Activated CD8-positive, alpha-beta memory T cell treated with anti-CD3 and anti-CD28 coated beads, Interleukin-2, amount 50 U/mL, for 24 hours (primary cell): ENCODE measurements around the gene ATP11C.
"Not testable (repeated sequence)": the region's sequence is repeated elsewhere in the genome, so short reads cannot be mapped to it uniquely, and the experiment has no call there.

Experiments used
- DNase-seq: peaks from one replicate; pipeline ENCODE4 v3.0.0-alpha.2; 2020; ENCODE audit errors: extremely low read depth

Gene ATP11C

DNA sequence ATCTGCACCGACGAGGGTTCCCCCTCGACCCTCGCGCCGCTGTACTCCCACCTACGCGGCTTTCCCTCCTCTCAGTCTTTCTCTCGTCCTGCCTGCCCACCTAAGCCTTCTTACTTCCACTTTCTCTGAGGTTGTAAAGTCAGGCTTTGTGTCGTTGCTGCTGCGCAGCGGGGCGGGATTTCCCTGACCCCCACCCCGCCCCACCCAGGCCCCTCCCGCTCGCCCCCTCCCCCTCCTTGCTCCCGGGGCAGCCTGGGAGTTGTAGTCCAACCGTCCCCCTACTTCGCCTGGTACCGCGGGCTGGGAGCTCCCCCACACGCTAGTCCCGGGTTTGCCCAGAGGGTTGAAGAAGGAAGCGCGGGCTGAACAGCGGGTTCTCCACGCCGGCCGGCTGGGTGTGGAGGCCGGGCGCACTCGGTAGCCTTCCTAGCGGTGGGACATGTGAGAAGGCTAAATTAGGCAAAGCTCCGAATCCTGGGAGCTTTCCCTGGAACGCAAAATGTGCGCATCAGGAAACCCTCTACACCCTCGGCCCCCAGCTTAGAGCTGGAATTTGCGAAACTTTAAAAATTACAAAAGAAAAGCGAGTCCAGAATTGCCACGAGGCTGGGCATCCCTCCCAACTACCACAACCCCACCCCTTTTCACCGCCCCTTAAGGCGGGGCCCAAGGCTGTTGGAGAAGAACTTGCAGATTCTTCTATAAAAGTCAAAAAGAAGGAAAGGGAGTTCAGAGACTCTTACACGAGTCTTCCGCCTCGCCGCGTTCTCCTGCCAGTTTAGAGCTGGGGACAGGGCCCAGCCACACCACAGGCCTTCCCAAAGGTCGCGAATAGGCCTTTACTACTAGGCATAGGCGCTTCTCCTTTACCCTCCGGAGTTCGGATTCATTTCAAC is at the start of gene ATP11C:
Gene ATP11C, minus strand, starts transcription at position 153 of the 896 bp plus-strand sequence. CDS start 1,011 bp downstream, outside the sequence.
- peak; percentile 56 for DNase-seq

DNA sequence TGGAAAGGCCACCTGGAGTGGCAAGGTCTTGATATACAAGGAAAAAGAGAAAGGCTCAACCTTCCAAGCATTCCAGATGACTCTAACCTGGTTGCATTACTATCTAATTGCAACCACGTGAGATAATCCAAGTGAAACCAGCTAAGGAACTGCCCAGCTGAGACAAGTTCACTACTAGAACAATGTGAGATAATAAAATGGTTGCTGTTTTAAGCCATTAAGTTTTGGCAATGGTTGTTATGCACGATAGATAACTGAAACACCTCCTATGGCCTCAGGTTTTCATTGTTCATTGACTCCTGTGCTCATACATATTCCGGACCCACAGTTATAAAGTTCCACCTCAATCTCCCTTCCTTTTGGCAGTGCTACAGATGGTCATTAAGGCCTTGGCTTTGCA is 41.6 kb upstream of the ATP11C start:
- DNase-seq, result no peak

DNA sequence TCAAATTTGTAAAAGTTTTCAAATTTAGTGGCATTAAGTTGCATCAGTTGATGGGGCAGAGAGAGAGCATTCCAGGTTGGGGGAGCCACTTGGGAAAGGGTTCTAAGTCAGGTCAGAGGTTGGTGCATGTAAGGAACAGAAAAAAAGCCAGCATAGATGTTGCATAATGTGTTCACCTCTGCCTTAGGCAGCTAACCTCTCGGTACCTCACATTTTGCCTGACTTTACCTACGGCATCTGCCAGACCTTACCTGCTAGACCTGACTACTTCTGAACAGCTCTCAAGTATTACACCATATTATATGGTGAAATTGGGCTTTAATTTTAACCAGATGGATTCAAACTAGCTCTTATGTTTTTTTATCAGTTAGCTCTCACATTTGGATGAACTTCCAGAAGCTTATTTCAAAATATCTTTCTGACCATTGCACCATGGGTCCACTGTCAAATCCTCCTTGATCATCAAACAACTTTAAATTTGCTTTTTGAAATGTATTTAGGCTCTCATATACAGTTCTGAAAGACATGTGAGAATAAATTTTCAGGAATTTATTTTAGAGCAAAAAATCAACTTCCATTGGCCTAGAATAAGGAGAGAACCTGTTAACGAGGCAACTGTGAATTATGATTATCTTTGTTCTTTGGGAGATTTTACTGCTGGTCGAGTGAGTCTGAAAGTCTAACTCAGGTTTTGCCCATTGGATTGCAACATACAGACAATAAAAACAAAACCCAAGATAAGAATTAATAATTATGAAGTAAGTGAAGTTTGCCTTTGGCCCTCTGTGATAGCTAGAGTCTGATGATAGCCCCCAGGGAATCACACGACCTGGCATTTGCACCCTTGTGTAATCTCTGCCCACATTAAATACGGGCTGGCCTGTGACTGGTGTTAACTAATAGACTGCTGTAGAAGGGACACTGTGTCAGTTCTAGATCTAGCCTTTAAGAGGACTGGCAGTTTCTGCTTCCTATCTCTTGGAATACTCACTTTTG is 40.1 kb upstream of the ATP11C start:
- DNase-seq, result no peak

DNA sequence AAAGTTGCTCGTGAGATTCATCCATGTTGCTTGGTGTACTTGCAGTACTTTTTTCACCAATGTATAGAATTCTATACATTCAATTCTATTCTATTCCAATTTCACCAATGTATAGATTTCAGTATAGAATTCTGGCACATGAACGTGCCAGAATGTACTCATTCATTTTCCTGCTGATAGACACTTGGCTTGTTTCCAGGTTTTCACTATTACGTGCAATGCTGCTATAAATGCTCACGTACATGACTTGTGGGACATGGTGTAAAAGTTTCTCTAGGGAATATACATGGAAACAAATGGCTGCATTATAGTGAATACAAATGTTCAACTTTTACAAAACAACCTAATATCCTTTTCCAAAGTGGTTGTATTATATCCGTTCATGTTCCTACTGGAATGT is 39.3 kb upstream of the ATP11C start:
- DNase-seq, result no peak

DNA sequence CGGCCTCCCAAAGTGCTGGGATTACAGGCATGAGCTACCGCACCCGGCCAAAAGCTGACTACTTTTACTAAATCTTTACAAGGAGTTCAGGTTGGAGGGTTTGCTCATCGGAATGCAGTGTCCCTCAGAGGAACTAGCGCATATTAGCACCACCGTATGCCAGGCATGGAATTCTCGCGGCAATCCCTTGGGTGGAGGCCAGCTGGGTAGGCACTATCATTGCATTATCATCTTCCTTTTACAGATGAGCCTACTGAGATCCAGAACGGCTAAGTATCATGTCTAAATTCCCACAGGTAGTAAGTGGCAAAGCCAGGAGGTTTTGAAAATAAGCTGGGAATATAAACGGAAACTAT is 38.5 kb upstream of the ATP11C start:
- DNase-seq, result no peak

DNA sequence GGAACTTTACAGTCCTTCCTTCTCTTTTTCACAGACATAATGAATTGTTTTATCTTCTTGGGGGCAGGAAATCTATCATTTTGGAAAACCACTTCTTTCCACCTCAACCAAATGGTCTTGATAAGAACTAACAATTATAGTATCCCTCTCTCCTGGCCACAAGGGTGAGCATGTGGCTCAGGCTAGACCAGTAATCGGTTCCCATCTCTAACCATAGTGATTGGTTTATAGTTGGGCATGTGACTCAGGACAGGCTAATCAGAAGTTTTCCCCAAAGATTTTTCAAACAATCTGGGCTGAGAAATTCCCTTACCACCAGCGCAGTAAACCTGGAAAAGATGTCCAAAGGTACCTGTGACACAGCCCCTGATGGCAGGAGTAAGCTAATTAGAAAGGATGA is 36.4 kb upstream of the ATP11C start:
- DNase-seq, result no peak

DNA sequence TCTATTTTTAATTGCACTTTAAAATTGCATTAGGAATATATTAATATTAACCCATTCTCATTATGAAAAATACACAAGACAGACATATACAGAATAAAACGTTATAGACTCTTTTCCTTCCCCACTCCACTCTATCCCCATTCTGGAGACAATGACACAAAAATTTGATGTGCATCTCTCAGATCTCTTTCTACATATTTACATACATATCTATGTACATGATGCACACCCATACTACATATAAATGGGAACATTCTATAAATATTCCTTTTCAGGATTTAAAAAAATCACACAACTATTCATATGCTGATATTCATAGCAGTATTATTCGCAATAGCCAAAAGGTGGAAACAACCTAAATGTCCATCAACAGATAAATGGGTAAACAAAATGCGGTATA is 34.9 kb upstream of the ATP11C start:
- no peak for DNase-seq

DNA sequence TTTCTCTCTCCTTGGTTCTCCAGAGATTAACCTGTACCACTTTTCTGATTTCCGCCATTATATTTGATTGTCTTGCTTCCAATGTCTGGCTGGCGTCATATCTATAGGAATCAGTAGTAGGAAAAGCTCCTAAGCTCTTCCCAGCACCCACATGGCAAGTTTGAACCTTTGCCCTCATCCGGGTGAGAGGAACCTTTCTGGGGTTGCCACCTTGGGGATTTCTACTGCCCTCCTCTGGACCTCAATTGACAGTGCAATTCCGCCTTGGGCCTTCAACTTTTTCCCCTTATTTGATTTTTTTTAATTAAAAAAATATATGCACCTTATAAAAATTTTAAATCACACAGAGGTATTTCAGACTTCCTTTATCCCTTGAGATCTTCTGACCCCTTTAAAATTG is 34.4 kb upstream of the ATP11C start:
- no peak for DNase-seq

DNA sequence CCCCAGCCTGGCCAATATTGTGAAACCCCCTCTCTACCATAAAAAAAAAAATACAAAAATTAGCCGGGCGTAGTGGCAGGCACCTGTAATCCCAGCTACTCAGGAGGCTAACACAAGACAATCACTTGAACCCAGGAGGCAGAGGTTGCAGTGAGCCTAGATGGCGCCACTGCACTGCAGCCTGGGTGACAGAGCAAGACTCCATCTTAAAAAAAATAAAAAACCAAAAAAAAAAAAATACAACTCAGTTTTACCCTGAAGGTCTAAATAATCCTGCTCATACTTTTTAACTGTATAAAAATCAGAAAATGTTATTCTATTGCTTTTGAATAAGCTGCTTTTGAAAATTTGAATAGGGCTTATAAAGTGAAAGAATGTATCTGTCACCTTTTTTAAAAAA is 33.3 kb upstream of the ATP11C start:
- not testable (repeated sequence) for DNase-seq

DNA sequence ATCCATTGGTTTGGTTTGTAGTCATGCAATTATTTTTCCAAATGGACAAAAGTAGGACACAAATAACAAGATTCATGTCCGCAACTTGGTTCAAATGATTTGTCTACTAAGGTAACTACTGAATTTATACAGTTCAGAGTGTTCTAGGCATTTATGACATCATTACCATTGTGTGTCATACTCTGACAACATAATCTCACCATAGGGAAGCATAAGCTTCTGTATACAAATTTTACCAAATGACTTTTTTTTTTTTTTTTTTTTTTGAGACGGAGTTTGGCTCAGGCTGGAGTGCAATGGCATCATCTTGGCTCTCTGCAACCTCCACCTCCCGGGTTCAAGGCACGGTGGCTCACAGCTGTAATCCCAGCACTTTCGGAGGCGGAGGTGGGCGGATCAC is 32.6 kb upstream of the ATP11C start, which contains the start of gene CXorf66:
Gene CXorf66, minus strand, starts transcription at position 101 of the 400 bp plus-strand sequence. Its CDS starts 25 bp downstream, at position 76.
- no peak for DNase-seq

DNA sequence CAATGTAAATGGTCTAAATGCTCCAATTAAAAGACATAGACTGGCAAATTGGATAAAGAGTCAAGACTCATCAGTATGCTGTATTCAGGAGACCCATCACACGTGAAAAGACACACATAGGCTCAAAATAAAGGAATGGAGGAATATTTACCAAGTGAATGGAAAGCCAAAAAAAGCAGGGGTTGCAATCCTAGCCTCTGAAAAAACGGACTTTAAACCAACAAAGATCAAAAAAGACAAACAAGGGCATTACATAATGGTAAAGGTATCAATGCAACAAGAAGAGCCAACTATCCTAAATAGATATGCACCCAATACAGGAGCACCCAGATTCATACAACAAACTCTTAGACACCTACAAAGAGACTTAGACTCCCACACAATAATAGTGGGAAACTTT is 28.2 kb upstream of the ATP11C start:
- DNase-seq, result not testable (repeated sequence)

DNA sequence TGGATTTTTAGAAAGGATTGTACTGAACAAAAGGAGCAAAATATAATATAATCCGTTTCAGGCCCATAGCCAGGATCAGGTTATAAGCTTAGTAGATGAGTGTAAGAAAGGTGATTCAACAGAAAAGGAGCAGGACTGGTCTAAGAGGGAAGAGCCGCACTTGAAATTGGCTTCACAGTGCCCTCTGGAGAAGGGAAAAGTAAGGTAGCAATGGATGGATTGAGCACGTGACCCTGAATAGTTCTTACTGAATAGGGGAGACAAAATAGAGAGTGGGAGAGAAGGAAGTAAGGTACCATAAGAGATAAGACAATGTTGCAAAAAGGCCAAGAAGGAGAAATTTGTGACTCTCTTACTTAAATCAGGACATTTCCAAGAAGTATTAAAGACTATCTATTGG is 16.9 kb upstream of the ATP11C start:
- no peak for DNase-seq

DNA sequence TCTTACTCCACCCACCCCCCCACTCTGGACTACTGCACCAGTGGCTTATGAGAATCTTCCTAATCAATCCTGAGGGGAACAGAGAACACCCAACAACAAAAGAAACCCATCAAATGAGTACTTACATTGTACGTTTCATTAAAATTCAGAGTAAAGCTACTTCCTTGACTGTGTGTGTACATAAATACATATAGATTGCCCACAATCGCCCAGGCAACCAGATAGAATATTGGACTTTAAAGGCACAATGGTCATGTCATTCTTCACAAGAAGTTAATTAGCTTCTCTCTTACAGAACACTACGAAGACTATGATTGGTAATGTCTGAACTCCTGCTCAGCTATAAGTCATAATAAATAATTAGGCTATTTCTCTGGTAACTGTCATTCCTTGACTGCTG is 12.2 kb upstream of the ATP11C start:
- no peak for DNase-seq

DNA sequence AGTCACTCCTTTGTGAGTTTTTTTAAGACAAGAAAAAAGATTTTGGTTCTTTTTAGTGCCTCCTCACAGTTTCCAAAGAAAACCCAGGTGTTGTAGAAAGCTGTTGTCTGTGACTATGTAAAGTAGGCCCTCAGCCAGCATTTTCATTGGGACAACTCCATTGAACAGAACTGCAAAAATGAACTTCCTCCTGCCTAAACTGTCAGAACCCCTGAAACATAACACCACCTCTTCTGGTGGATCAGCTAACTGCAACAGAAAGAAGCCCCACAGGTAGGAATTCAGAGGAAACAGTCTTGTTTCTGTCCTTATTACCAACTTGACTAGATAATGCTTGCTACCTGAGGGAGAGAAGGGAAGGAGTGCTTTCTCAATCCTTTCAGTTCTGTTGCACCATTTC is 3.4 kb upstream of the ATP11C start:
- no peak for DNase-seq

DNA sequence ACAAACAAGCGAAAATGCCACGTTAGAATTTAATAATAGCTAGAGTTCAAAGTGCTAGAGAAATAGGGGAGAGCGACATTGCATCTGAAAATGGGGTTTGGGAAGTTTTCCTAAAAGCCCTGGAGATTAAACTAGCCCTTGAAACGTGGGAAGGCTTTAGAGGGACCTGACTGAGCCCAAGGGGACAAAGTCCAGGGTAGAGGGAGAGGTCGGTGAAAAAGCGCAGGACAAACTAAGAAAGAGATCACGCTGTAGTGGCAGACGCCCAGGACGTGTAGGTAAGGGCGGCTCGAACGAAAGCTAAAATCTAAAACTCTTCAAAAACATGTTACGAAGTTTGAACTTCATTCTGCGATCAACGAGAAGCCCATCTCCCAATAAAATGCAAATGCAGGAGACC is 1.1 kb upstream of the ATP11C start:
- no peak for DNase-seq

DNA sequence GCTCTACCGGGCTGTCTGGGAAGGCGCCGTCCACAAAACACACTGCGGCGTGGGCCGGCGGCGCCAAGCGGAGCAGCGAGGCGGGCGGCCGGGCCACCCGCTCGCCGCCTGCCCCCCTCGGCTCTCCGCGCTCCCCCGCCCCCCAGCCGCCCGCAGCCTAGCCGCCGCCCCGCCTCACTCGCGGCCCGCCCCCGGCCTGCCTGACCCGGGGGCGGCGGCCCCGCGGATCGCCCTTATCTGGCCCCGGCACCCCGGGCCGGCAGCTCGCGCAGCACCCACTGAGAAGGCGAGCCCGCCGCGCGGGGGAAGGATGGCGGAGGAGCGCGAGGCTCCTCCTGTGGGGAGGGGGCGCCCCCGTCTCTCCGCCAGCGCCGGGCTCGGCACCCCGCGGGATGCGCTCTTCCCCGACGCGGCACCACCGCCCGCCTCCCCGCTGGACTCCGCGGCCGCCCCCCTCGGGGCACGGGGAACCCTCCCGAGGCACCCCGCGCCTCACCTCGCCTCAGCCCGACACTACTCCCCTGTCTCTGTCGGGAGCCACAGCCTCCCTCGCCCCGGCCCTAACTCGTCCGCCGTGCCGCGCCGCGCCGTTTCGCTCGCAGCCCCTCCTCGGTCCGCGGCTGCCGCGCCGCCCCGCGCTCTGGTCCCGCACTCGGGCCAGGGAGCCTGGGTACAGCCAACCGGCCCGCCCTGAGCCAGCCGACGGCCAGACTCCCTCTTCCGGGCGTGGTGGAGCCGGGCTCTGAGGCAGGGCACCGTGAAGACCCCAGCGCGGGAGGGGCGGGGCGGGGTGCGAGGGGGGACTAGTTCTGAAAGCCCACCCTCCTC is 566 bp downstream of the ATP11C start:
- no peak for DNase-seq

DNA sequence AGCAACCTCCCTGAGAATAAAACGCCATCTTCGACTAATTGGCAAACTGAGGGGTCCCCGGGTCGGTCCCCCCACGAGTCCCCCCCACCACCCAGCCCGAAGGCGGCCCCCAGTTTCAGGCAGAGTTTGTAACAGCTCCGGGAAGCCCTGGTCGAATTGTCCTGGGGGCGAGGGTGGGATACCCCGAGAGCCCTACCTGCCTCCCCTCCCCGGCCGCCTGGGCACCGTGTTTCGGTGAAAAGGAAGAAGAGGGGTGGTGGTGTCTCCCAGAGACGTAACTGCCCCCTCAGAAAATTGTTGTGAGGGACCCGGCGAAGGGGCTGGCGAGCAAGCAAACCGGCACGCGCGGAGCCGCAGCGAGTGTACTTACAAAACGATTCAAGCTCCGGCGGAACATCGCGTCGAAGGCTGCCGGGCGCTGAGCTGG is 1.2 kb downstream of the ATP11C start:
- DNase-seq, result no peak

DNA sequence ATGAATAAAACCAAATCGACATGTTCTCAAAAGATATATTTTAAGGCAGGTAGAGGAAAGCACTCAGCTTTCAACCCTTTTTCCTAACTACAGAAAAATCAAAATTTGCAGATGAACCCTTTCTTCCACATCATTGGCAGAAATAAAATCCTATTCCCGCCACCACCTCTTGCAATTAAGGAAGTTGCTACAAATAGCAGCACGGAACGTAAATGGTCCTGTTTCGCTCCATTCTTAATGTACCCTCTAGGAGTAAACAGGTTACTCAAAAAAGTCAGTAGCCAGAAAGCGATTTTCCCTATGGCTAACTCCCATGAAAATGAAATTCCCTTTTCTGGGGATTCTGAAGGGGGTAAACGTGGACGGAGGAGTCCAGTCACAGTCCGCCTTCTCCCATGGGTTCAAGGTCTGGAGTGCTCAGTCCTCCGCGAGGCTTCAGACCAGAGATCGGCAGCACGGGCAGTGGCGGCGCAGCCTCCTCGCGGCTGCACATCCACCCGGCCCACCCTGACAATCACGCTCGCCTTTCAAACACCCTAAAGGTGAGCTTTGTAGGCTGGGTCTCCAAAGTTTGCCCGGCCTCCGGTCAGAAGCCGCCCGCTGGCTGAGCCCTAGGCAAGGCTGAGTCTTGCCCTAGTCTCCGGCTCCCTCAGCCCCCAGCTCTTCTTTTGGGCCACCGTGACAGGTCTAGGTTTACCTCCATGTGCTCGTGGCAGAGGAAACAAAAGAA is 1.8 kb downstream of the ATP11C start:
- no peak for DNase-seq

DNA sequence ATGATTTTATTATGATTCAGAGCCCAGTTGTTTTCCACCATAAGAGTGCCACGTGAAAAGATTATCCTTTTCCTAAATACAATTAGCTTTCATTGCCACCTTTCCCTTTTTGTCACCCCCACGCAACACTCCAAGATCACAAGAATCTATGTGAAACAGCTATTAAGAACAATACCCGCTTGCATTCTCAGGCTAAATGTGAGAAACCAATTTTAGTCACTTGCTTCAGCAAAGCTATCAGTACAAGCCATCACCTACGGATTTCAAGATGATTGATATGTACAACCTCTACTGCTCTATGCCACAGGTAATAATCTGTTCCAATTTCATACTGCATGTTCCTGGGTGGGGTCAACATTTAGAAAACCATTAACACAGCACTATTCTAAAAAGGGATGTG is 2.5 kb downstream of the ATP11C start:
- no peak for DNase-seq

DNA sequence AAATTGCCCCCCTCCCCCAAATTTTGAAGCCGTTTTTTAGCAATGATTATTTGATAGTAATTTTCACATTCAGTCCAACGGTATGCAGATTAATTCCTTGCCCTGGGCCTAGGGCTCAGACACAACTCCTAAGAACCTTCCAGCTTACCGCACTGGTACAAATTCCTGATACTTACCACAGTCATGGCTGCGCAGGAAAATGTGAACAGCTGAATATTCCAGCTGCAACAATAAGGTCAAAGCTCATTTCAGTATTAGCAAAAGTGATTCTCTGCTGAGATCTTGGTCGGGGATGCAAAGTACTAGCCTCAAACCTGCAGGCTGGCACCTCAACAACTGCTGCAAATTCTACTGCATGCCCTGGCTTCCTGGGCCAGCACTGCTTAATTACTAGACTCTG is 3.0 kb downstream of the ATP11C start:
- DNase-seq, result no peak

DNA sequence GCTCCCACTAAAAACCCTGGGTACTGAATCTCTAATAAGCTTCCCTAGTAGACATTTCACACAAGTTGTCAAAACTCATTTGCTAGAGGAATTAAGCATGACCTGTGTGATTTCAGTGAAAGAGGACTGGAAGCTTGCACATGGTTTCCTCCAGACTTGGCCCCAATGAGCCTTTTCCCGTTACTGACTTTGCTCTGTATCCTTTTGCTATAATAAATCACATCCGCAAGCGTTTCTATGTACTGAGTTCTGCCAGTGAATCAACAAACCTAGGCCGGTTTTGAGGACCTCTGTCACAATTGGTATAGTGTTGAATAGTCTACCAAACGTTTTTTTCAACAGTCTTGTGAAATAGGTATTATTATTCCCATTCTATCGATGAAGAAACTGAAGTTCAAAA is 8.2 kb downstream of the ATP11C start:
- no peak for DNase-seq
